Heart left ventricle (tissue), 16 donors: ENCODE data around the gene ESYT3. TPM values are rescaled to one million over a fixed set of nuclear protein-coding genes. Genes with fewer than 3 reads are reported as not detected.
"Not testable (repeated sequence)": the region's sequence is repeated elsewhere in the genome, so short reads cannot be mapped to it uniquely, and the experiment has no call there.

Experiments
- ATAC-seq, 4 donors: fragments of 200-7000 bp; cut with Tn5 transposase; one replicate each; pipeline ENCODE4 v1.9.1; 2020 to 2022; ENCODE audit warnings: moderate library complexity in 4 of 4, mild to moderate bottlenecking in 3 of 4, moderate number of reproducible peaks in 1 of 4
- DNase-seq, 5 donors: peaks; one replicate each; pipeline ENCODE4 v3.0.0-alpha.2; 2020
- H3K27ac ChIP-seq, 12 donors: fragments of 200-600 bp; sonication (generic) in 4 of 12; one replicate each; pipeline versions ENCODE4 v1.5.0 to v1.8.0; 2016 to 2022; ENCODE audit warnings: mild to moderate bottlenecking in 2 of 12
- H3K27me3 ChIP-seq, 9 donors: fragments of 200-600 bp; sonication (generic) in 2 of 9; one replicate each; pipeline versions ENCODE4 v1.5.1 to v1.8.0; 2016 to 2022; ENCODE audit warnings: mild to moderate bottlenecking in 3 of 9
- H3K36me3 ChIP-seq, 9 donors: fragments of 200-600 bp; sonication (generic) in 2 of 9; one replicate each; pipeline versions ENCODE4 v1.5.0 to v1.8.0; 2018 to 2022; ENCODE audit warnings: mild to moderate bottlenecking in 2 of 9
- H3K4me1 ChIP-seq, 12 donors: fragments of 200-600 bp; sonication (generic) in 4 of 12; one replicate each; pipeline versions ENCODE4 v1.5.0 to v1.8.0; 2016 to 2022; ENCODE audit warnings: mild to moderate bottlenecking in 3 of 12
- H3K4me3 ChIP-seq, 12 donors: fragments of 200-600 bp; sonication (generic) in 4 of 12; one replicate each; pipeline versions ENCODE4 v1.5.0 to v1.8.0; 2017 to 2022; ENCODE audit warnings: mild to moderate bottlenecking in 9 of 12, moderate library complexity in 4 of 12
- H3K9me3 ChIP-seq, 12 donors: fragments of 200-600 bp; sonication (generic) in 4 of 12; one replicate each; pipeline versions ENCODE4 v1.5.0 to v1.8.0; 2016 to 2022; ENCODE audit warnings: mild to moderate bottlenecking in 1 of 12
- POLR2A ChIP-seq, 2 donors: fragments of 450-650 bp; IDR thresholded peaks; one replicate each; pipeline ENCODE4 v1.6.1; 2017; ENCODE audit warnings: antibody characterized with exemption in 2 of 2, mild to moderate bottlenecking in 2 of 2, moderate library complexity in 2 of 2
- WGBS, 4 donors: extraction: QIAGEN DNeasy Blood & Tissue Kit in 2 of 4; methylation state at CpG; one replicate each; pipeline versions ENCODE4 v1.1.5 to v1.1.7; 2013 to 2018; 5-methylcytosine and 5-hydroxymethylcytosine counted together
- intact Hi-C, 10 donors: fragments of 100-400 bp; cut with DNase I; formaldehyde crosslinking; loops; one replicate each; pipeline versions ENCODE4 v1.11.1 to v1.14.2; 2022
- polyA plus RNA-seq, 2 donors: library from polyadenylated mRNA; stranded (reverse); fragments of 200-250 nt; gene quantifications; one replicate each; pipeline ENCODE4 v1.2.3, GENCODE V29; 2013
- total RNA-seq, 9 donors: library from RNA; depleted of rRNA in 2 of 9; stranded (reverse); fragments of >200 nt in 2 of 9; fragmentation: NEBNext Ultra II Directional in 3 of 9; extraction: Animal tissue kit (Norgen Biotek cat#: 25700) in 3 of 9; gene quantifications; one replicate each; pipeline versions ENCODE4 v1.1.0 to v1.2.4, GENCODE V29; 2016 to 2023
- TF ChIP-seq, protein P1 (sequence below), 12 donors: fragments of 200-600 bp; sonication (generic) in 4 of 12; IDR thresholded peaks; one replicate each; pipeline versions ENCODE4 v1.5.0 to v1.8.0; 2018 to 2022; ENCODE audit warnings: antibody characterized with exemption in 12 of 12, mild to moderate bottlenecking in 5 of 12
- donor health status: ischemic (EF 13 %, LVEDD 7.1; RV severe dilation, severe dysfunction).
- donor health status: healthy with polysubstance abuse.
- donor health status: DM: no; HTN: yes; CAD: no.
- donor health status: DM: no; HTN: no; CAD: no.
- donor health status: ischemic (EF 25% LVEDD 6.9; RV normal size, moderate dysfunction).
- donor health status: ischemic (EF 25% LVEDD 5.7; RV mildly dilated, moderate dysfunction).
- donor health status: healthy.
- donor health status: DM: yes; HTN: yes; CAD: no.
- donor health status: ischemic (EF 35%, LVEDD 5.7; RV mildly dilated, moderate dysfunction).
- donor health status: nonischemic (EF 11% LVEDD 7.7; RV severe dilation, severe dysfunction).
- donor health status: DM: yes; HTN: yes; CAD: no.
- donor health status: PGD.
- donor health status: ischemic (EF 29% LVEDD 5.4; RV normal size, mild dysfunction).
- donor health status: nonischemic (EF 23%, LVEDD 6.1; RV moderate dilation, normal function).

ESYT3 gene
- total and polyA plus RNA-seq, 11 donors: 0.42 to 2.7 (median 1.2) TPM

DNA sequence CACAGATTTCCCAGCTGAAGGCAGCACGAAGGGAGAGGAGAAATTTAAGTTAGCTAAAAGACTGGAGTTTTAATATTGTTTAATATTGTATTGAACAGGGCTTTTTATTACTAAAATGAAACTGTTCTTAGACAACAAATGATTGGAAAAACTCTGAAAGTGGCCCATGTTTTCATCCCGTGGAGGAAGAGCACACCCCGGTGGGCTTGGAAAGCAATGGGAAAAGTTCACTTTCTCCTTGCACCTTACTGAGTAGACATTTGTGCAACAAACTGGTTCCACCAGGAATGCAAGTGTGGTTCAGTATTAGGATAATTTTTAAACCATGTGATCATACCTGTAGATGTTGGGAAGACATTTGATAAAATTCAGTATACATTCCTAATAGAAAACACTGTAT, 8.2 kb upstream of the ESYT3 start:
- Histone ChIP-seq H3K36me3 (no peaks in the 10 kb centered on the region), H3K27me3 (peaks cover 0 to under 1% (median 0%) of the 10 kb centered on the region in 9 donors), H3K9me3 (no peaks in the 10 kb centered on the region), H3K4me1 (no peaks in the 10 kb centered on the region), H3K27ac (no peak overlapping the region), H3K4me3 (no peak overlapping the region)
- TF ChIP-seq, protein P1, sequence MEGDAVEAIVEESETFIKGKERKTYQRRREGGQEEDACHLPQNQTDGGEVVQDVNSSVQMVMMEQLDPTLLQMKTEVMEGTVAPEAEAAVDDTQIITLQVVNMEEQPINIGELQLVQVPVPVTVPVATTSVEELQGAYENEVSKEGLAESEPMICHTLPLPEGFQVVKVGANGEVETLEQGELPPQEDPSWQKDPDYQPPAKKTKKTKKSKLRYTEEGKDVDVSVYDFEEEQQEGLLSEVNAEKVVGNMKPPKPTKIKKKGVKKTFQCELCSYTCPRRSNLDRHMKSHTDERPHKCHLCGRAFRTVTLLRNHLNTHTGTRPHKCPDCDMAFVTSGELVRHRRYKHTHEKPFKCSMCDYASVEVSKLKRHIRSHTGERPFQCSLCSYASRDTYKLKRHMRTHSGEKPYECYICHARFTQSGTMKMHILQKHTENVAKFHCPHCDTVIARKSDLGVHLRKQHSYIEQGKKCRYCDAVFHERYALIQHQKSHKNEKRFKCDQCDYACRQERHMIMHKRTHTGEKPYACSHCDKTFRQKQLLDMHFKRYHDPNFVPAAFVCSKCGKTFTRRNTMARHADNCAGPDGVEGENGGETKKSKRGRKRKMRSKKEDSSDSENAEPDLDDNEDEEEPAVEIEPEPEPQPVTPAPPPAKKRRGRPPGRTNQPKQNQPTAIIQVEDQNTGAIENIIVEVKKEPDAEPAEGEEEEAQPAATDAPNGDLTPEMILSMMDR (IDR thresholded peaks at IDR 0.05): peak; percentile 16 to 62 (median 48)
- no peak for TF ChIP-seq POLR2A (IDR thresholded peaks at IDR 0.05)
- intact Hi-C loops: loop anchor here in 3 of 10 donors (1.0 to 10.0 kb wide), 6 partner anchors 94 to 489 kb away; partner anchors contain the start of genes ARMC8 (in 1 of the 3) and CEP70 (in 1 of the 3)
- ATAC-seq (no peak), DNase-seq (no peak)
- WGBS, 4 donors: 57 to 67% (median 63%) methylated on average over 3 of the region's 3 CpGs

GRCh38 chr3:138426754-138427153, 7.7 kb upstream of the ESYT3 start:
- not testable (repeated sequence) for H3K4me3 ChIP-seq, H3K27ac ChIP-seq, H3K4me1 ChIP-seq, H3K36me3 ChIP-seq, DNase-seq, ATAC-seq, H3K9me3 ChIP-seq, H3K27me3 ChIP-seq
- intact Hi-C loops: loop anchor here in 3 of 10 donors (1.0 to 10.0 kb wide), 6 partner anchors 94 to 488 kb away; partner anchors contain the start of genes ARMC8 (in 1 of the 3) and CEP70 (in 1 of the 3)
- WGBS, 4 donors: 80 to 98% (median 95%) methylated on average over 4 of the region's 4 CpGs

GRCh38 chr3:138429665-138430064, 4.8 kb upstream of the ESYT3 start:
- ATAC-seq (no peak), DNase-seq (no peak)
- TF ChIP-seq, protein P1 (IDR thresholded peaks at IDR 0.05): no peak
- TF ChIP-seq POLR2A (IDR thresholded peaks at IDR 0.05): no peak
- intact Hi-C loops: loop anchor here in 3 of 10 donors (5.0 to 10.0 kb wide), 5 partner anchors 97 to 485 kb away; partner anchors contain the start of genes ARMC8 (in 1 of the 3) and CEP70 (in 1 of the 3)
- Histone ChIP-seq H3K27ac (no peak overlapping the region), H3K36me3 (no peaks in the 10 kb centered on the region), H3K27me3 (peaks cover 0 to 24% (median 1%) of the 10 kb centered on the region in 9 donors), H3K4me1 (peaks cover 0 to 14% (median 6%) of the 10 kb centered on the region in 12 donors), H3K4me3 (no peak overlapping the region), H3K9me3 (no peaks in the 10 kb centered on the region)
- 89 to 97% (median 93%) methylated on average over 3 of the region's 3 CpGs for WGBS, 4 donors

DNA sequence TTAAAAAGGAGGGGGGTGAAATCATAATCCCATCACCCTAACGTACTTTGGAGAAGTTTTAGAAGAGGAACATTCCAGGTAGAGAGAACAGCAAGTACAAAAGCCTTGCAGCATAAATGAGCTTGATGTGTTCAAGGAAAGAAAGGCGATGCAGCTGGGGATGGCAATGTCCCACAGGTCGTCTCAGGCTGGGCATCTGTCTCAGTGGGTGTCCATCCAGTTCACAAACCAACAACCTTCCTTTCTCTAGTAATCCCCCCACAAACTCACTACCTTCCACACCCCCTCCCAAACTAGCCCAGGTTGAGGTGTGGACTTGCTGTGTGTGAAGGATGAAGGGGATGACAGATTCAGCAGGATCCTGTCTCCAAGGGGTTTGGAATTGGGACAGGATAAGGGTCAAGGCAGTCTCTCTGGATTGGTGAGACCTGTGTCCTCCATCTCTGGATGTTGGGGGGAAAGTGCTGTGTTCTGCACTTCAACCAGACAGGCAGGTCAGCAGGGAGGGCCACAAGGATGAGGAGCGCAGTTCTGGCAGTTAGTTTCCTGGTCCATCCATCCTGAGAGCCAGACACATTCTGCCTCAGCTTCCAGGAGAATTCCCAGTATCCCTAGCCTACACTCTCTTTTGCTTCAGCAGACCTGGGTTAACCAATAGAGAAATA, 1.7 kb upstream of the ESYT3 start:
- peaks cover 0 to 42% (median 10%) of the 10 kb centered on the region in 9 donors for H3K27me3 ChIP-seq
- intact Hi-C loops: no loop called here
- TF ChIP-seq POLR2A (IDR thresholded peaks at IDR 0.05): no peak
- TF ChIP-seq, protein P1 (IDR thresholded peaks at IDR 0.05): no peak
- no peak overlapping the region for H3K27ac ChIP-seq
- no peak for ATAC-seq
- no peak overlapping the region for H3K4me3 ChIP-seq
- no peak for DNase-seq
- WGBS, 4 donors: 84 to 86% (median 85%) methylated on average over 4 of the region's 4 CpGs
- peaks cover 0 to 24% (median 15%) of the 10 kb centered on the region in 12 donors for H3K4me1 ChIP-seq
- no peaks in the 10 kb centered on the region for H3K36me3 ChIP-seq
- H3K9me3 ChIP-seq: no peaks in the 10 kb centered on the region
